Calu3 (cell line): ENCODE measurements around the gene DLX3. TPM values are rescaled to one million over a fixed set of nuclear protein-coding genes. Genes with fewer than 3 reads are reported as not detected.

Experiments used
- BruUV-seq: library from RNA; stranded (reverse); fragments of 400-500 nt; replicated peaks from 2 replicates; lab custom pipeline; 2021; lab: Mats Ljungman, UMichigan
- CTCF ChIA-PET: fragments of 300-600 bp; sonication (Branson Sonifier 250); formaldehyde crosslinking; loops from one replicate; lab custom pipeline; 2022; ENCODE audit warnings: antibody characterized with exemption; lab: Charles Lee
- DNase-seq: peaks from one replicate; pipeline ENCODE4 v3.0.0; 2022
- H3K27ac Mint-ChIP-seq: one replicate; pipeline ENCODE4 v1.8.0; 2022; ENCODE audit warnings: mixed read lengths; ENCODE audit not compliant: unreplicated experiment
- H3K27me3 Mint-ChIP-seq: one replicate; pipeline ENCODE4 v1.8.0; 2022; ENCODE audit warnings: mixed read lengths; ENCODE audit not compliant: unreplicated experiment
- H3K36me3 Mint-ChIP-seq: one replicate; pipeline ENCODE4 v1.8.0; 2022; ENCODE audit warnings: mild to moderate bottlenecking, moderate library complexity, mixed read lengths; ENCODE audit not compliant: insufficient read depth, unreplicated experiment
- H3K4me1 Mint-ChIP-seq: one replicate; pipeline ENCODE4 v1.8.0; 2022; ENCODE audit warnings: mild to moderate bottlenecking, low read depth, mixed read lengths; ENCODE audit not compliant: unreplicated experiment
- H3K4me3 Mint-ChIP-seq: one replicate; pipeline ENCODE4 v1.8.0; 2022; ENCODE audit warnings: mild to moderate bottlenecking, low read depth, moderate library complexity, mixed read lengths; ENCODE audit not compliant: unreplicated experiment
- H3K9me3 Mint-ChIP-seq: one replicate; pipeline ENCODE4 v1.8.0; 2022; ENCODE audit warnings: low read depth, mixed read lengths; ENCODE audit not compliant: unreplicated experiment
- intact Hi-C: fragments of 100-400 bp; cut with micrococcal nuclease; formaldehyde crosslinking; loops from one replicate; pipeline ENCODE4 v1.10.0; 2022; ENCODE audit not compliant: unreplicated experiment
- total RNA-seq: library from RNA; stranded (reverse); gene quantifications from 2 replicates; pipeline ENCODE4 v1.2.3, GENCODE V29; 2022
- TF ChIP-seq, protein P1 (sequence below): fragments of 200-600 bp; IDR thresholded peaks from one replicate; pipeline ENCODE4 v1.8.0; 2022; ENCODE audit warnings: antibody characterized with exemption; ENCODE audit not compliant: unreplicated experiment

The DLX3 gene
- total RNA-seq, 1 experiment from 2014 or later: not detected

DNA sequence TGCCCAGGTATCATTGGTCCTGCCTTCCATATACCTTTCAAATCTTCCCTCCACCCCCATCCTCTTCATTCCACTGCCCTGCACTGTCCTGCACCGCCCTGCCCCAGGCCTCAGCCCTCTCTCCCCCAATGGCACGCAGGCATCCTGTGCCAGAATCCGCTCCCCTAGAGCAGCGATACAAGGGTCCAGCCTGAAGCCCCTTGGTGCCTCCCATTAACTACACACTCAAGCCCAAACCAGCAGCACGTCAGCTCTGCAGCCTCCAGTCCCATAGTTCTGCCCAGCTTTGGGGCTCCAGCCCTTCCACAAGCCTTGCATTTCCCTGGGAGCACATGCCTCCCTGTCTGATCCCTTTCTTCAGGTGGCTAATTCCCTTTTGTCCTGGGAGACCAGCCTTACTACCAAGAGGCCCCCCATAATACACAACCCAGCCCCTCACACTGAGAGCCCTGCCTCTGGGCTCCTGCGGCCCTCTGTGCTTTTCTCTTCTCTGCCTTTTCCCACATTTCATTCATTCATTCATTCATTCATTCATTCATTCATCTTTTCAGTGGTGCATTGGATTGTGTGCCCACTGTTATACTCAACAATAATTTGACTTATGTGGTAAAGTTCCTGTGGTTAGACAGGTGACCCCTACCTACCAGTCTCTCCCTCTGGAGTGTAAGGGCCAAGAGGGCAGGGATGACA, 26.8 kb upstream of the DLX3 start:
- BruUV-seq: no TSS peak
- H3K27me3 Mint-ChIP-seq: no peaks in the 10 kb centered on the region
- TF ChIP-seq, protein P1, sequence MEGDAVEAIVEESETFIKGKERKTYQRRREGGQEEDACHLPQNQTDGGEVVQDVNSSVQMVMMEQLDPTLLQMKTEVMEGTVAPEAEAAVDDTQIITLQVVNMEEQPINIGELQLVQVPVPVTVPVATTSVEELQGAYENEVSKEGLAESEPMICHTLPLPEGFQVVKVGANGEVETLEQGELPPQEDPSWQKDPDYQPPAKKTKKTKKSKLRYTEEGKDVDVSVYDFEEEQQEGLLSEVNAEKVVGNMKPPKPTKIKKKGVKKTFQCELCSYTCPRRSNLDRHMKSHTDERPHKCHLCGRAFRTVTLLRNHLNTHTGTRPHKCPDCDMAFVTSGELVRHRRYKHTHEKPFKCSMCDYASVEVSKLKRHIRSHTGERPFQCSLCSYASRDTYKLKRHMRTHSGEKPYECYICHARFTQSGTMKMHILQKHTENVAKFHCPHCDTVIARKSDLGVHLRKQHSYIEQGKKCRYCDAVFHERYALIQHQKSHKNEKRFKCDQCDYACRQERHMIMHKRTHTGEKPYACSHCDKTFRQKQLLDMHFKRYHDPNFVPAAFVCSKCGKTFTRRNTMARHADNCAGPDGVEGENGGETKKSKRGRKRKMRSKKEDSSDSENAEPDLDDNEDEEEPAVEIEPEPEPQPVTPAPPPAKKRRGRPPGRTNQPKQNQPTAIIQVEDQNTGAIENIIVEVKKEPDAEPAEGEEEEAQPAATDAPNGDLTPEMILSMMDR: no peak

DNA sequence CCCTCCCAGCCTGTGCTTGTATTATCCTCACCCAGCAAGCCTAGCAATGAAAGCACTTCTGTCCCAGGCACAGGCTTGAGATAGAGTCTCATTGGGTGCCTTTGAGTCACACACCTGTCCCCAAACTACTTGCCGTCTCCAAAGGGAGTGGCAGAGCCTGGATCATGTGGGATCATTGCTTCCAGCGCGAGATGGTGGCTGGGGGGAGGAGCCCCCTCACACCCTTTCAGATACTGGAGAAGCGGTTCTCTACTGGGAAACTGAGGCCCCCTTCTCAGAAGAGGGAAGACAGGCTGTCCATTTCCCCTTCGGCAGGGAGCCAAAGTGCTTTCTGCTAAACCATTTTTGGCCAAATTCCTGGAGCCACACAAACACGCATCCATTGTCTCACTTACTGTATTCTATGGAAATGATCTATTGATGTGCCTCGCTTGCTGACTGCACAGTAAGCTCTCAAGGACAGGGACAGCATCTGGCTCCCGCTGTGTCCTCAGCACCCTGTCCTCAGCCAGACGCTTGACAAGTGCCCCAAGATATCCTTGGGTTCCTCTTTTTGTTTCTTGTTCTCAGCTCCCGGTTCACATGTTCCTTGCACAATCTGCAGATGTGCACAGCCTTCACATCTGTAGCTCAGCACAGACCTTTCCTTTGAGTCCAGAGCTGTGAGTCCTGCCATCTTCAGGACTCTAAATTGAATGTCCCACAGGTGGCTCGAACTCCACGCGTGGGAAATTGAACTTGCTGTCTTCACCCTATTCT, 26.0 kb upstream of the DLX3 start:
- no peaks in the 10 kb centered on the region for H3K9me3 Mint-ChIP-seq
- CTCF ChIA-PET: no interaction called here
- H3K36me3 Mint-ChIP-seq: peaks cover 2% of the 10 kb centered on the region
- no peaks in the 10 kb centered on the region for H3K27me3 Mint-ChIP-seq
- H3K4me1 Mint-ChIP-seq: peaks cover 9% of the 10 kb centered on the region
- no TSS peak for BruUV-seq
- no peak overlapping the region for H3K27ac Mint-ChIP-seq
- DNase-seq: no peak
- intact Hi-C loops: no loop called here
- H3K4me3 Mint-ChIP-seq: no peak overlapping the region
- TF ChIP-seq, protein P1: no peak

More for the DNA sequence above, 26.8 kb upstream of the DLX3 start:
- Mint-ChIP-seq H3K36me3 (peaks cover 10% of the 10 kb centered on the region), H3K27ac (no peak overlapping the region), H3K4me3 (no peak overlapping the region), H3K4me1 (peaks cover 17% of the 10 kb centered on the region), H3K9me3 (no peaks in the 10 kb centered on the region)
- CTCF ChIA-PET: no interaction called here
- intact Hi-C loops: no loop called here
- DNase-seq: no peak

DNA sequence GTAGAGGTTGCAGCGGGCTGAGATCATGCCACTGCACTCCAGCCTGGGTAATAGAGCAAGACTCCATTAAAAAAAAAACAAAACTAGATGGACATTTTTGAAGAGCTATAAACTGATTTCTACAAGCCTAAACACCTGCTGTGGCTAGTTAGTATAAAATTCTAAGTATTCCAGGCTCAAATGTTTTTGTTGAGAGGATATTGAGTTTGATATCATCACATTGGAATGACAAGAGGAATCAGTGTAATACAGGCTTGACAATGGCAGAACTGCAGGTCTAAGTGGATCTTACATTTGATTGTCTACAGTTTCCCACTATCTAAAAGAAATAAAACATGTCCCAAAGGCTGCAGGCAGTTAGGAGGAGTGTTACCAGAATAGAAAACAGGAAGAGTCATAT, 23.9 kb upstream of the DLX3 start:
- BruUV-seq: no TSS peak
- Mint-ChIP-seq H3K4me3 (no peak overlapping the region), H3K4me1 (peaks cover 9% of the 10 kb centered on the region), H3K27ac (no peak overlapping the region), H3K36me3 (no peaks in the 10 kb centered on the region), H3K27me3 (no peaks in the 10 kb centered on the region), H3K9me3 (peaks cover 4% of the 10 kb centered on the region)
- TF ChIP-seq, protein P1: no peak
- intact Hi-C loops: no loop called here
- DNase-seq: no peak
- CTCF ChIA-PET: interaction anchor here (0.6 to 1.1 kb wide), 2 partner anchors 18 to 151 kb away, joined by 3 to 5 read pairs; no protein-coding TSS in a partner anchor

- H3K27ac Mint-ChIP-seq: no peak overlapping the region
- intact Hi-C loops: no loop called here
- TF ChIP-seq, protein P1: no peak
- DNase-seq: no peak
- no peaks in the 10 kb centered on the region for H3K4me1 Mint-ChIP-seq
- peaks cover 11% of the 10 kb centered on the region for H3K9me3 Mint-ChIP-seq
- no peak overlapping the region for H3K4me3 Mint-ChIP-seq
- peaks cover 5% of the 10 kb centered on the region for H3K27me3 Mint-ChIP-seq
- BruUV-seq: no TSS peak
- no peaks in the 10 kb centered on the region for H3K36me3 Mint-ChIP-seq
- CTCF ChIA-PET: no interaction called here
Measured at GRCh38 chr17:50015146-50015545, 20.1 kb upstream of the DLX3 start.
